ENCODE results near the gene SLC23A3.

- TF ChIP-seq, protein P1, sequence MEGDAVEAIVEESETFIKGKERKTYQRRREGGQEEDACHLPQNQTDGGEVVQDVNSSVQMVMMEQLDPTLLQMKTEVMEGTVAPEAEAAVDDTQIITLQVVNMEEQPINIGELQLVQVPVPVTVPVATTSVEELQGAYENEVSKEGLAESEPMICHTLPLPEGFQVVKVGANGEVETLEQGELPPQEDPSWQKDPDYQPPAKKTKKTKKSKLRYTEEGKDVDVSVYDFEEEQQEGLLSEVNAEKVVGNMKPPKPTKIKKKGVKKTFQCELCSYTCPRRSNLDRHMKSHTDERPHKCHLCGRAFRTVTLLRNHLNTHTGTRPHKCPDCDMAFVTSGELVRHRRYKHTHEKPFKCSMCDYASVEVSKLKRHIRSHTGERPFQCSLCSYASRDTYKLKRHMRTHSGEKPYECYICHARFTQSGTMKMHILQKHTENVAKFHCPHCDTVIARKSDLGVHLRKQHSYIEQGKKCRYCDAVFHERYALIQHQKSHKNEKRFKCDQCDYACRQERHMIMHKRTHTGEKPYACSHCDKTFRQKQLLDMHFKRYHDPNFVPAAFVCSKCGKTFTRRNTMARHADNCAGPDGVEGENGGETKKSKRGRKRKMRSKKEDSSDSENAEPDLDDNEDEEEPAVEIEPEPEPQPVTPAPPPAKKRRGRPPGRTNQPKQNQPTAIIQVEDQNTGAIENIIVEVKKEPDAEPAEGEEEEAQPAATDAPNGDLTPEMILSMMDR (optimal IDR thresholded peaks at IDR 0.05 in 1 of 3, IDR thresholded peaks at IDR 0.05 in 1 of 3, conservative IDR thresholded peaks at IDR 0.05 in 1 of 3; ENCODE audit: extremely low read depth in 1 of 3, insufficient read depth in 2 of 3, low read length in 3 of 3): no peak
- TF ChIP-seq EZH2 (IDR thresholded peaks at IDR 0.05; ENCODE audit: low read length): no peak
These were observed 897 bp downstream of the SLC23A3 start for GRCh38 chr2:219168932-219169331.

Measured in keratinocyte (primary cell).